ENCODE data around the gene SND1.

The SND1 gene

GRCh38 chr7:127976056-127976737, 324.2 kb downstream of the SND1 start:
- no peak overlapping the region for H3K4me3 Mint-ChIP-seq
- peaks cover 18% of the 10 kb centered on the region for H3K9me3 Mint-ChIP-seq
- no peak for ATAC-seq
- no peak overlapping the region for H3K27ac Mint-ChIP-seq
- DNase-seq (ENCODE audit: low spot score in 2 of 2): no peak
- H3K4me1 Mint-ChIP-seq: peaks cover 21% of the 10 kb centered on the region
- H3K36me3 Mint-ChIP-seq: peaks cover 42% of the 10 kb centered on the region

- Mint-ChIP-seq H3K27ac (no peak overlapping the region), H3K36me3 (peaks cover 36% of the 10 kb centered on the region), H3K4me3 (no peak overlapping the region), H3K4me1 (peaks cover 21% of the 10 kb centered on the region), H3K9me3 (peaks cover 18% of the 10 kb centered on the region)
- DNase-seq (ENCODE audit: low spot score in 2 of 2) (no peak), ATAC-seq (no peak)
Measured at GRCh38 chr7:127976738-127977120, 324.7 kb downstream of the SND1 start.

GRCh38 chr7:127978421-127978820, 326.4 kb downstream of the SND1 start:
- Mint-ChIP-seq H3K9me3 (peaks cover 18% of the 10 kb centered on the region), H3K4me1 (peaks cover 31% of the 10 kb centered on the region), H3K27ac (no peak overlapping the region), H3K4me3 (no peak overlapping the region), H3K36me3 (peaks cover 31% of the 10 kb centered on the region)
- ATAC-seq (no peak), DNase-seq (ENCODE audit: low spot score in 2 of 2) (no peak)

GRCh38 chr7:127979113-127979727, 327.2 kb downstream of the SND1 start:
- peaks cover 39% of the 10 kb centered on the region for H3K4me1 Mint-ChIP-seq
- H3K27ac Mint-ChIP-seq: peak overlapping the region; percentile 27
- H3K4me3 Mint-ChIP-seq: no peak overlapping the region
- no peak for DNase-seq (ENCODE audit: low spot score in 2 of 2)
- peaks cover 31% of the 10 kb centered on the region for H3K36me3 Mint-ChIP-seq
- peaks cover 18% of the 10 kb centered on the region for H3K9me3 Mint-ChIP-seq
- ATAC-seq: no peak

GRCh38 chr7:127979728-127980126, 327.7 kb downstream of the SND1 start:
- peaks cover 36% of the 10 kb centered on the region for H3K36me3 Mint-ChIP-seq
- peaks cover 44% of the 10 kb centered on the region for H3K4me1 Mint-ChIP-seq
- H3K9me3 Mint-ChIP-seq: peaks cover 18% of the 10 kb centered on the region
- ATAC-seq: no peak
- no peak for DNase-seq (ENCODE audit: low spot score in 2 of 2)
- H3K4me3 Mint-ChIP-seq: no peak overlapping the region
- no peak overlapping the region for H3K27ac Mint-ChIP-seq

- H3K36me3 Mint-ChIP-seq: peaks cover 41% of the 10 kb centered on the region
- ATAC-seq: no peak
- H3K4me3 Mint-ChIP-seq: no peak overlapping the region
Measured at GRCh38 chr7:127980901-127981300, 328.9 kb downstream of the SND1 start.

GRCh38 chr7:127981965-127982364, 330.0 kb downstream of the SND1 start:
- H3K9me3 Mint-ChIP-seq: peaks cover 18% of the 10 kb centered on the region
- ATAC-seq (no peak), DNase-seq (ENCODE audit: low spot score in 2 of 2) (no peak)
- H3K27ac Mint-ChIP-seq: no peak overlapping the region
- H3K4me3 Mint-ChIP-seq: no peak overlapping the region
- H3K36me3 Mint-ChIP-seq: peaks cover 39% of the 10 kb centered on the region
- peaks cover 54% of the 10 kb centered on the region for H3K4me1 Mint-ChIP-seq

More at GRCh38 chr7:127980901-127981300, 328.9 kb downstream of the SND1 start:
- Mint-ChIP-seq H3K27ac (no peak overlapping the region), H3K9me3 (peaks cover 18% of the 10 kb centered on the region), H3K4me1 (peaks cover 54% of the 10 kb centered on the region)
- DNase-seq (ENCODE audit: low spot score in 2 of 2): no peak

GRCh38 chr7:127983804-127984332, 331.9 kb downstream of the SND1 start:
- H3K36me3 Mint-ChIP-seq: peaks cover 24% of the 10 kb centered on the region
- peaks cover 4% of the 10 kb centered on the region for H3K9me3 Mint-ChIP-seq
- H3K4me1 Mint-ChIP-seq: peaks cover 46% of the 10 kb centered on the region
- H3K27ac Mint-ChIP-seq: peak overlapping the region; percentile 1
- no peak for DNase-seq (ENCODE audit: low spot score in 2 of 2)
- ATAC-seq: peak; percentile 91
- no peak overlapping the region for H3K4me3 Mint-ChIP-seq

- DNase-seq (ENCODE audit: low spot score in 2 of 2) (no peak), ATAC-seq (no peak)
- H3K27ac Mint-ChIP-seq: no peak overlapping the region
- peaks cover 26% of the 10 kb centered on the region for H3K36me3 Mint-ChIP-seq
- no peak overlapping the region for H3K4me3 Mint-ChIP-seq
- H3K9me3 Mint-ChIP-seq: no peaks in the 10 kb centered on the region
- H3K4me1 Mint-ChIP-seq: peaks cover 40% of the 10 kb centered on the region
Measured at GRCh38 chr7:127986581-127987521, 334.9 kb downstream of the SND1 start.

- H3K9me3 Mint-ChIP-seq: no peaks in the 10 kb centered on the region
- H3K4me3 Mint-ChIP-seq: no peak overlapping the region
- peaks cover 21% of the 10 kb centered on the region for H3K4me1 Mint-ChIP-seq
- ATAC-seq (no peak), DNase-seq (ENCODE audit: low spot score in 2 of 2) (no peak)
- H3K27ac Mint-ChIP-seq: no peak overlapping the region
- peaks cover 44% of the 10 kb centered on the region for H3K36me3 Mint-ChIP-seq
Measured at GRCh38 chr7:127988751-127989150, 336.8 kb downstream of the SND1 start.

GRCh38 chr7:127993317-127993716, 341.3 kb downstream of the SND1 start:
- ATAC-seq (no peak), DNase-seq (ENCODE audit: low spot score in 2 of 2) (no peak)
- Mint-ChIP-seq H3K4me1 (peaks cover 5% of the 10 kb centered on the region), H3K4me3 (no peak overlapping the region), H3K9me3 (no peaks in the 10 kb centered on the region), H3K27ac (no peak overlapping the region), H3K36me3 (peaks cover 60% of the 10 kb centered on the region)

- DNase-seq (ENCODE audit: low spot score in 2 of 2) (no peak), ATAC-seq (no peak)
- H3K4me1 Mint-ChIP-seq: peaks cover 5% of the 10 kb centered on the region
- no peak overlapping the region for H3K4me3 Mint-ChIP-seq
- H3K9me3 Mint-ChIP-seq: no peaks in the 10 kb centered on the region
- H3K36me3 Mint-ChIP-seq: peaks cover 60% of the 10 kb centered on the region
- H3K27ac Mint-ChIP-seq: peak overlapping the region; percentile 2
Measured at GRCh38 chr7:127993987-127994386, 342.0 kb downstream of the SND1 start.

GRCh38 chr7:127995156-127995880, 343.3 kb downstream of the SND1 start:
- no peak overlapping the region for H3K27ac Mint-ChIP-seq
- H3K9me3 Mint-ChIP-seq: no peaks in the 10 kb centered on the region
- no peak for DNase-seq (ENCODE audit: low spot score in 2 of 2)
- peaks cover 5% of the 10 kb centered on the region for H3K4me1 Mint-ChIP-seq
- H3K4me3 Mint-ChIP-seq: no peak overlapping the region
- ATAC-seq: no peak
- peaks cover 67% of the 10 kb centered on the region for H3K36me3 Mint-ChIP-seq

- H3K27ac Mint-ChIP-seq: no peak overlapping the region
- no peak for ATAC-seq
- H3K36me3 Mint-ChIP-seq: peaks cover 73% of the 10 kb centered on the region
- DNase-seq (ENCODE audit: low spot score in 2 of 2): no peak
- H3K4me3 Mint-ChIP-seq: no peak overlapping the region
- peaks cover 5% of the 10 kb centered on the region for H3K4me1 Mint-ChIP-seq
- H3K9me3 Mint-ChIP-seq: no peaks in the 10 kb centered on the region
Measured at GRCh38 chr7:127995881-127996215, 343.9 kb downstream of the SND1 start.
